PC-9 (cell line): ENCODE results near the gene FOS. TPM values are rescaled to one million over a fixed set of nuclear protein-coding genes. Genes with fewer than 3 reads are reported as not detected.

Experiments
- BruUV-seq: library from RNA; stranded (reverse); fragments of 400-500 nt; replicated peaks from 2 replicates; lab custom pipeline; 2021; lab: Mats Ljungman, UMichigan
- CTCF ChIA-PET: fragments of 300-600 bp; sonication (Branson Sonifier 250); formaldehyde crosslinking; loops from one replicate; lab custom pipeline; 2022; ENCODE audit warnings: antibody characterized with exemption; lab: Charles Lee
- POLR2A ChIA-PET: fragments of 300-600 bp; sonication (Branson Sonifier 250); formaldehyde crosslinking; loops from one replicate; lab custom pipeline; 2022; ENCODE audit warnings: antibody characterized with exemption; ENCODE audit not compliant: unreplicated experiment; lab: Charles Lee
- DNase-seq, 2 experiments: peaks; one replicate each; pipeline versions ENCODE4 v3.0.0 to v3.0.0-alpha.2; 2015 to 2022; ENCODE audit warnings: mixed read lengths in 1 of 2
- H2AFZ ChIP-seq: fragments of 200-600 bp; sonication (generic); 2 replicates; pipeline ENCODE4 v1.8.1; 2017; ENCODE audit warnings: antibody characterized with exemption
- H3F3A ChIP-seq: fragments of 200-600 bp; sonication (generic); 2 replicates; pipeline ENCODE4 v1.8.1; 2017; ENCODE audit warnings: antibody characterized with exemption, mild to moderate bottlenecking, low read depth; ENCODE audit not compliant: insufficient read depth
- H3K27ac ChIP-seq: fragments of 200-600 bp; sonication (generic); 2 replicates; pipeline ENCODE4 v1.6.1; 2016; ENCODE audit warnings: mixed run types
- H3K27me3 ChIP-seq: fragments of 200-600 bp; sonication (generic); 2 replicates; pipeline ENCODE4 v1.6.1; 2016; ENCODE audit warnings: low read depth, mixed run types; ENCODE audit not compliant: insufficient read depth
- H3K36me3 ChIP-seq: fragments of 200-600 bp; sonication (generic); 2 replicates; pipeline ENCODE4 v1.6.1; 2016; ENCODE audit warnings: low read depth, mixed run types
- H3K4me1 ChIP-seq: fragments of 200-600 bp; sonication (generic); replicated peaks from 2 replicates; pipeline ENCODE4 v1.6.1; 2016; ENCODE audit warnings: mixed run types; ENCODE audit not compliant: insufficient read depth
- H3K4me2 ChIP-seq: fragments of 200-600 bp; sonication (generic); 2 replicates; pipeline ENCODE4 v1.6.1; 2017; ENCODE audit warnings: mixed run types
- H3K4me3 ChIP-seq: fragments of 200-600 bp; sonication (generic); 2 replicates; pipeline ENCODE4 v1.6.1; 2016; ENCODE audit warnings: mixed run types
- H3K79me2 ChIP-seq: fragments of 200-600 bp; sonication (generic); 2 replicates; pipeline ENCODE4 v1.6.1; 2017; ENCODE audit warnings: low read depth, mixed run types
- H3K9me2 ChIP-seq: fragments of 200-600 bp; sonication (generic); 2 replicates; pipeline ENCODE4 v1.8.1; 2017; ENCODE audit warnings: mild to moderate bottlenecking; ENCODE audit not compliant: insufficient read depth
- H3K9me3 ChIP-seq: fragments of 200-600 bp; sonication (generic); 2 replicates; pipeline ENCODE4 v1.8.1; 2016; ENCODE audit warnings: low read depth; ENCODE audit not compliant: insufficient read depth
- H4K20me1 ChIP-seq: fragments of 200-600 bp; sonication (generic); 2 replicates; pipeline ENCODE4 v1.8.1; 2017; ENCODE audit not compliant: insufficient read depth
- EZH2 ChIP-seq: fragments of 200-600 bp; sonication (generic); IDR thresholded peaks from 2 replicates; pipeline ENCODE4 v1.8.0; 2017; ENCODE audit warnings: antibody characterized with exemption, low read depth
- intact Hi-C: fragments of 100-400 bp; cut with micrococcal nuclease; formaldehyde crosslinking; loops from one replicate; pipeline ENCODE4 v1.10.0; 2022; ENCODE audit not compliant: unreplicated experiment
- total RNA-seq: library from RNA; stranded (reverse); gene quantifications from 2 replicates; pipeline ENCODE4 v1.2.3, GENCODE V29; 2021
- TF ChIP-seq, protein P1 (sequence below): fragments of 200-600 bp; sonication (generic); conservative IDR thresholded peaks from 2 replicates; pipeline ENCODE4 v1.6.1; 2017; ENCODE audit warnings: mixed run types, antibody characterized with exemption, mild to moderate bottlenecking, moderate library complexity

FOS gene
- total RNA-seq, 1 experiment from 2014 or later: 84.6 TPM

DNA sequence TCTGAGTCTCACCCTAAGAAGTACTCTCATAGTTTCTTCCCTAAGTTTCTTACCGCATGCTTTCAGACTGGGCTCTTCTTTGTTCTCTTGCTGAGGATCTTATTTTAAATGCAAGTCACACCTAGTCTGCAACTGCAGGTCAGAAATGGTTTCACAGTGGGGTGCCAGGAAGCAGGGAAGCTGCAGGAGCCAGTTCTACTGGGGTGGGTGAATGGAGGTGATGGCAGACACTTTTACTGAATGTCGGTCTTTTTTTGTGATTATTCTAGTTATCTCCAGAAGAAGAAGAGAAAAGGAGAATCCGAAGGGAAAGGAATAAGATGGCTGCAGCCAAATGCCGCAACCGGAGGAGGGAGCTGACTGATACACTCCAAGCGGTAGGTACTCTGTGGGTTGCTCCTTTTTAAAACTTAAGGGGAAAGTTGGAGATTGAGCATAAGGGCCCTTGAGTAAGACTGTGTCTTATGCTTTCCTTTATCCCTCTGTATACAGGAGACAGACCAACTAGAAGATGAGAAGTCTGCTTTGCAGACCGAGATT, 1.7 kb downstream of the FOS start:
- ChIA-PET POLR2A (interaction anchor here (0.5 to 1.2 kb wide), 7 partner anchors 10 to 660 kb away, joined by 3 to 9 read pairs (median 4); no protein-coding TSS in a partner anchor), CTCF (interaction anchor here (0.7 to 1.3 kb wide), 2 partner anchors 18 to 154 kb away, joined by 3 to 4 read pairs; no protein-coding TSS in a partner anchor)
- no TSS peak for BruUV-seq
- H3K4me3 ChIP-seq: peak overlapping the region; percentile 90
- no peaks in the 10 kb centered on the region for H3K27me3 ChIP-seq
- no peaks in the 10 kb centered on the region for H3K9me3 ChIP-seq
- DNase-seq: no peak
- intact Hi-C loops: no loop called here
- H3F3A ChIP-seq: peaks cover 46% of the 10 kb centered on the region
- peaks cover 30% of the 10 kb centered on the region for H4K20me1 ChIP-seq
- H3K9me2 ChIP-seq: no peaks in the 10 kb centered on the region
- H3K36me3 ChIP-seq: peaks cover 19% of the 10 kb centered on the region
- H2AFZ ChIP-seq: no peak overlapping the region
- H3K27ac ChIP-seq: no peak overlapping the region
- TF ChIP-seq, protein P1, sequence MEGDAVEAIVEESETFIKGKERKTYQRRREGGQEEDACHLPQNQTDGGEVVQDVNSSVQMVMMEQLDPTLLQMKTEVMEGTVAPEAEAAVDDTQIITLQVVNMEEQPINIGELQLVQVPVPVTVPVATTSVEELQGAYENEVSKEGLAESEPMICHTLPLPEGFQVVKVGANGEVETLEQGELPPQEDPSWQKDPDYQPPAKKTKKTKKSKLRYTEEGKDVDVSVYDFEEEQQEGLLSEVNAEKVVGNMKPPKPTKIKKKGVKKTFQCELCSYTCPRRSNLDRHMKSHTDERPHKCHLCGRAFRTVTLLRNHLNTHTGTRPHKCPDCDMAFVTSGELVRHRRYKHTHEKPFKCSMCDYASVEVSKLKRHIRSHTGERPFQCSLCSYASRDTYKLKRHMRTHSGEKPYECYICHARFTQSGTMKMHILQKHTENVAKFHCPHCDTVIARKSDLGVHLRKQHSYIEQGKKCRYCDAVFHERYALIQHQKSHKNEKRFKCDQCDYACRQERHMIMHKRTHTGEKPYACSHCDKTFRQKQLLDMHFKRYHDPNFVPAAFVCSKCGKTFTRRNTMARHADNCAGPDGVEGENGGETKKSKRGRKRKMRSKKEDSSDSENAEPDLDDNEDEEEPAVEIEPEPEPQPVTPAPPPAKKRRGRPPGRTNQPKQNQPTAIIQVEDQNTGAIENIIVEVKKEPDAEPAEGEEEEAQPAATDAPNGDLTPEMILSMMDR: no peak
- no peak for TF ChIP-seq EZH2
- H3K79me2 ChIP-seq: peaks cover 31% of the 10 kb centered on the region
- H3K4me1 ChIP-seq: peaks cover 58% of the 10 kb centered on the region
- peak overlapping the region; percentile 99 for H3K4me2 ChIP-seq

- ChIA-PET POLR2A (interaction anchor here (0.5 to 3.1 kb wide), 17 partner anchors 9 to 661 kb away, joined by 3 to 65 read pairs (median 4); no protein-coding TSS in a partner anchor), CTCF (interaction anchor here (0.6 to 1.3 kb wide), 4 partner anchors 9 to 155 kb away, joined by 3 to 6 read pairs (median 4); no protein-coding TSS in a partner anchor)
- intact Hi-C loops: no loop called here
- Histone ChIP-seq H3K79me2 (peaks cover 31% of the 10 kb centered on the region), H3K27ac (no peak overlapping the region), H2AFZ (no peak overlapping the region), H3K27me3 (no peaks in the 10 kb centered on the region), H3K9me3 (no peaks in the 10 kb centered on the region), H3K9me2 (no peaks in the 10 kb centered on the region), H3F3A (peaks cover 45% of the 10 kb centered on the region), H3K36me3 (peaks cover 19% of the 10 kb centered on the region), H3K4me3 (peak overlapping the region; percentile 90; the same call in 1 of the 2 replicates), H3K4me2 (peak overlapping the region; percentile 99), H4K20me1 (peaks cover 30% of the 10 kb centered on the region), H3K4me1 (peaks cover 54% of the 10 kb centered on the region)
- DNase-seq: peak in 1 of 2 experiments; percentile 33
- TF ChIP-seq, protein P1: no peak
- no peak for TF ChIP-seq EZH2
- BruUV-seq: TSS peak; percentile 43
Observed at GRCh38 chr14:75280831-75281653, 2.4 kb downstream of the FOS start.

- peaks cover 19% of the 10 kb centered on the region for H3K36me3 ChIP-seq
- no peak overlapping the region for H2AFZ ChIP-seq
- H3K4me1 ChIP-seq: peaks cover 48% of the 10 kb centered on the region
- H3K27ac ChIP-seq: no peak overlapping the region
- no peaks in the 10 kb centered on the region for H3K9me3 ChIP-seq
- intact Hi-C loops: no loop called here
- peak overlapping the region; percentile 19; the same call in 1 of the 2 replicates for H3K4me3 ChIP-seq
- H3F3A ChIP-seq: peaks cover 39% of the 10 kb centered on the region
- DNase-seq: no peak
- no peak for TF ChIP-seq EZH2
- peak overlapping the region; percentile 99 for H3K4me2 ChIP-seq
- ChIA-PET POLR2A (interaction anchor here (0.5 to 3.1 kb wide), 16 partner anchors 11 to 550 kb away, joined by 3 to 65 read pairs (median 4); no protein-coding TSS in a partner anchor), CTCF (interaction anchor here (0.6 to 1.3 kb wide), 6 partner anchors 9 to 113 kb away, joined by 3 to 6 read pairs (median 4); no protein-coding TSS in a partner anchor)
- no peaks in the 10 kb centered on the region for H3K9me2 ChIP-seq
- BruUV-seq: no TSS peak
- peaks cover 30% of the 10 kb centered on the region for H4K20me1 ChIP-seq
- H3K27me3 ChIP-seq: no peaks in the 10 kb centered on the region
- peaks cover 31% of the 10 kb centered on the region for H3K79me2 ChIP-seq
Observed at GRCh38 chr14:75281654-75282019, 3.0 kb downstream of the FOS start.
